Measurements from ENCODE around the gene OR5M3.

The OR5M3 gene

DNA sequence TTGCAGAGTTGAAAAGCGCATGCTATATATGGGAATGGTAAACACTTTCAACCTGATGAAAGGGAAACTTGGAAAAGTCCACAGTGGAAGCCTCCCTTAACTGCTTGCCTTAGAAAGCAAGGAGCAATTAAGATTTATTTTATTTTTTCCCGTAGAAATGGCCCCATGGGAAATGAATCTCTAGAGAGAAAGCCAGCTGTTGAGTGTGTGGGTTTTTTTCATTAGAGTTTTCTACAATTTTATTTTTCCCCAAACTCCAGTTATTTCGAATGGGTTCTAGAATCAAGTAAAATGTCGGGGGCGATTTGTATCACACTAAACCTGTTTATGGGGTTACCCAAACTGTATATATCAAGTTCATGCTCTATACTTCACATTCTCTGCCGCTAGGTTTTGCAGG lies at the start of gene OR5M3:
Gene OR5M3 (minus strand): TSS at position 101 of the 400 bp plus-strand sequence. CDS start 2,855 bp downstream, outside the sequence.
- TF ChIP-seq, protein P1, sequence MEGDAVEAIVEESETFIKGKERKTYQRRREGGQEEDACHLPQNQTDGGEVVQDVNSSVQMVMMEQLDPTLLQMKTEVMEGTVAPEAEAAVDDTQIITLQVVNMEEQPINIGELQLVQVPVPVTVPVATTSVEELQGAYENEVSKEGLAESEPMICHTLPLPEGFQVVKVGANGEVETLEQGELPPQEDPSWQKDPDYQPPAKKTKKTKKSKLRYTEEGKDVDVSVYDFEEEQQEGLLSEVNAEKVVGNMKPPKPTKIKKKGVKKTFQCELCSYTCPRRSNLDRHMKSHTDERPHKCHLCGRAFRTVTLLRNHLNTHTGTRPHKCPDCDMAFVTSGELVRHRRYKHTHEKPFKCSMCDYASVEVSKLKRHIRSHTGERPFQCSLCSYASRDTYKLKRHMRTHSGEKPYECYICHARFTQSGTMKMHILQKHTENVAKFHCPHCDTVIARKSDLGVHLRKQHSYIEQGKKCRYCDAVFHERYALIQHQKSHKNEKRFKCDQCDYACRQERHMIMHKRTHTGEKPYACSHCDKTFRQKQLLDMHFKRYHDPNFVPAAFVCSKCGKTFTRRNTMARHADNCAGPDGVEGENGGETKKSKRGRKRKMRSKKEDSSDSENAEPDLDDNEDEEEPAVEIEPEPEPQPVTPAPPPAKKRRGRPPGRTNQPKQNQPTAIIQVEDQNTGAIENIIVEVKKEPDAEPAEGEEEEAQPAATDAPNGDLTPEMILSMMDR (IDR thresholded peaks at IDR 0.05; ENCODE audit: borderline replicate concordance, control extremely low read depth, extremely low read depth, insufficient read depth, missing control alignments), result no peak
- in situ Hi-C loops (cut with MboI; ENCODE audit: low sequenced_read_pairs, unreplicated experiment), result no loop called here
- DNase-seq (ENCODE audit: low spot score), result no peak

DNA sequence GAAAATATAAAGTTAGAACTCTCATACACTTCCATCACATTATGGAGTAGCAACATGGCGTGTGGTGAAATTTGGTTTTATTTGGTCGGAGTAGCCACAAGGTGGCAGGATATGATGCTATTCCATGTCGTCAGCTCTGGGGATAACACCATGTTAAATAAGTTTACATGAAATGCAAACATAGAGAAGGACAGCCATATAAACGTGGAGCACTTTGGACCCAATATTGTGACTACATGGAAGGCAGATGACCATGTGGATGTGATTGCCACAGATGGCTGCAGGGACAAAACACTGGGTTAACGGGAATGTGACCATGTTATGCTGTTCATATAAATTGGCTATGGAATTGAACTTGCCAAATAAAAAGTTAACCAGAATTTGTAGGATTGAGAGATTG lies 48.9 kb upstream of the OR5M3 start:
- in situ Hi-C loops (cut with MboI; ENCODE audit: low sequenced_read_pairs, unreplicated experiment), result no loop called here
- TF ChIP-seq, protein P1 (IDR thresholded peaks at IDR 0.05; ENCODE audit: borderline replicate concordance, control extremely low read depth, extremely low read depth, insufficient read depth, missing control alignments), result no peak
- no peak for DNase-seq (ENCODE audit: low spot score)

DNA sequence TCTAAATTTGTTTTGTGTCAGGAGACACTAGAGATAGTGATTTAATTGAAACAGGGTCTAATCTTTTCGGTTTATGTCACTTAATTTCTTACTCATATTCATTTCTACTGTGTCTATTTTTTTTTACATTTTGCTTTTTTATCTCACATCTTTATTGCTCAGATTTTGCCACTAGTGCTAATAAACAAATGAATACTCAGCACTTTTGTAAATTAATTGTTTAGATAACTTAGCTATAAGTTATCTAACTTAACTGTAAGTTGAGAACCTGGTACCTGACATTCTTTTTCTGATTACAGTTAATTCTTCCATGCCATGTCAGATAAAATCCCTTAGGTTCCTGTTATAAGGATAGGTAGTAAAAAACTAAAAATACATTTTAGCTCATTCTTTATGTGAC lies 40.1 kb upstream of the OR5M3 start:
- no peak for DNase-seq (ENCODE audit: low spot score)
- TF ChIP-seq, protein P1 (IDR thresholded peaks at IDR 0.05; ENCODE audit: borderline replicate concordance, control extremely low read depth, extremely low read depth, insufficient read depth, missing control alignments), result no peak
- in situ Hi-C loops (cut with MboI; ENCODE audit: low sequenced_read_pairs, unreplicated experiment), result no loop called here

DNA sequence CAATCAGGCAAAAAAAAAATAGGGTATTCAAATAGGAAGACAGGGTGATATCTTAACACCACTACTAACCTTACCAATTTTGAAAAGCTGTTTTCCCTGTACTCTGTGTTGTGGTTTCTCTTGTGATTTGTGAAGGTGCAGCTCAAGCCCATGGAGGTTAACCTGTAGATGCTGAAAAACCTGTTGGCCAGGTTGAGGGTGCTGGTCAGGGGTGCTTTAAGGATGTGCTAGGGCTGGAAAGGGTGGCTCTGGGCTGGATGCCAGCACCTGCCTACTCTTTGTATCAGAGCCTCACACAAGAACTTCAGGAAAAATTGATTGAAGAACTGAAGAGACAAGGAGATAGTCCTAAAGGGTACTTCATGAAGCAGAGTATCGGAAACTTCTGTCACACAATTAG lies 36.3 kb upstream of the OR5M3 start:
- DNase-seq (ENCODE audit: low spot score), result no peak
- in situ Hi-C loops (cut with MboI; ENCODE audit: low sequenced_read_pairs, unreplicated experiment), result no loop called here
- TF ChIP-seq, protein P1 (IDR thresholded peaks at IDR 0.05; ENCODE audit: borderline replicate concordance, control extremely low read depth, extremely low read depth, insufficient read depth, missing control alignments), result no peak

DNA sequence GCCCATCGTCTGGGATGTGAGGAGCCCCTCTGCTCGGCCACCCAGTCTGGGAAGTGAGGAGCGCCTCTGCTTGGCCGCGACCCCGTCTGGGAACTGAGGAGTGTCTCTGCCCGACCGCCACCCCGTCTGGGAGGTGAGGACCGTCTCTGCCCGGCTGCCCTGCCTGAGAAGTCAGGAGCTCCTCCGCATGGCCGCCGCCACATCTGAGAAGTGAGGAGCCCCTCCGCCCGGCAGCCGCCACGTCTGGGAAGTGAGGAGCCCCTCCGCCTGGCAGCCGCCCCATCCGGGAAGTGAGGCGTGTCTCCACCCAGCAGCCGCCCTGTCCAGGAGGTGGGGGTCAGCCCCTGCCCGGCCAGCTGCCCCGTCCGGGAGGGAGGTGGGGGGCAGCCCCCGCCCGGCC lies 23.9 kb upstream of the OR5M3 start:
- DNase-seq (ENCODE audit: low spot score), result no peak
- TF ChIP-seq, protein P1 (IDR thresholded peaks at IDR 0.05; ENCODE audit: borderline replicate concordance, control extremely low read depth, extremely low read depth, insufficient read depth, missing control alignments), result no peak
- in situ Hi-C loops (cut with MboI; ENCODE audit: low sequenced_read_pairs, unreplicated experiment), result no loop called here

DNA sequence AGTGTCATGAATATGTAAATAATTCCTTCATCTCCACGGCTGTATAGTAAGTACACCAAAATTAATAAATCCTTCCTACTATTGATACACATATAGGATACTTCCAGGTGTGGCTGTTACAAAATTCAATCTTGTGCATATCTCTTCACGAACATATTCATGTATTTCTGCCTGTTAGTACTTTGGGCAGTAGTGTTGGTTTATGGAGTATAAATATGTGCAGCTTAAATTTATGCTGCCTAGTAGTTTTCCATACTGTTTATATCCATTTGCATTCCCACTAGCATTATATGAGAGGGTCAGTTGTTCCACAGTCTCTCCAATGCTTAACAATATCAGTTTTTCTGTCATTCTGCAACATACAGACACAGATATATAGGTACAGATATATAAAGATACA lies 22.0 kb upstream of the OR5M3 start:
- TF ChIP-seq, protein P1 (IDR thresholded peaks at IDR 0.05; ENCODE audit: borderline replicate concordance, control extremely low read depth, extremely low read depth, insufficient read depth, missing control alignments), result no peak
- DNase-seq (ENCODE audit: low spot score), result no peak
- in situ Hi-C loops (cut with MboI; ENCODE audit: low sequenced_read_pairs, unreplicated experiment), result no loop called here

DNA sequence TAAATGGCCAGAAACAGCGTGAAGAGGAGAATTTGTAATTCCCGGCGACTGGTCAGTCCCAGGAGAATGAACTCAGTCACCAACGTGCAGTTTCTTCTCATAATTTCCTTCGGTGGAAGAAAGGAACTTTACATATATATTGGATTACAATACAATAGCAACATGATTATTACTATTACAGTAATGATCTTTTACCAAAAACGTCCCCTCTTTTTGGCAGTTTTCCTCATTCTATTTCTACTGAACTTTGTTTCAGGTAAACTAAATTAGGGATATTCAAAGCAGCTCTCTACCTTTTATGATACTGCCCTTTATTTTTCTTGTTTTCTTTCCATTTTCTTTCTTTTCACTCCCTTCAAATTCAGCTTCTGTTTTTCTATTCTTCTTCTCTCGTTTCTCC lies 18.1 kb upstream of the OR5M3 start, which contains the start of gene OR5M8:
Gene OR5M8 (minus strand): TSS at position 101 of the 400 bp plus-strand sequence. CDS start 0 bp downstream, at position 101.
- TF ChIP-seq, protein P1 (IDR thresholded peaks at IDR 0.05; ENCODE audit: borderline replicate concordance, control extremely low read depth, extremely low read depth, insufficient read depth, missing control alignments), result no peak
- in situ Hi-C loops (cut with MboI; ENCODE audit: low sequenced_read_pairs, unreplicated experiment), result no loop called here
- DNase-seq (ENCODE audit: low spot score), result no peak

All from GM13976 (cell line).